ELR (cell line): ENCODE results near the gene CD44.
"Not testable (repeated sequence)": the region's sequence is repeated elsewhere in the genome, so short reads cannot be mapped to it uniquely, and the experiment has no call there.

ENCODE experiments used
- DNase-seq: peaks from one replicate; pipeline ENCODE4 v3.0.0-alpha.2; 2015; ENCODE audit warnings: low read depth

Gene CD44

GRCh38 chr11:35214226-35214770, 75.3 kb downstream of the CD44 start:
- DNase-seq, result peak; percentile 71

- peak; percentile 99 for DNase-seq
Measured at GRCh38 chr11:35214792-35215193, 75.8 kb downstream of the CD44 start.

GRCh38 chr11:35215945-35216344, 77.0 kb downstream of the CD44 start:
- DNase-seq, result no peak

GRCh38 chr11:35216962-35217678, 78.1 kb downstream of the CD44 start:
- DNase-seq, result no peak

- DNase-seq, result no peak
Measured at GRCh38 chr11:35218956-35219355, 80.0 kb downstream of the CD44 start.

- peak; percentile 13 for DNase-seq
Measured at GRCh38 chr11:35223371-35223796, 84.4 kb downstream of the CD44 start.

- DNase-seq, result peak; percentile 28
Measured at GRCh38 chr11:35223991-35224390, 85.0 kb downstream of the CD44 start.

- DNase-seq, result peak; percentile 25
Measured at GRCh38 chr11:35225946-35226520, 87.1 kb downstream of the CD44 start.

- DNase-seq, result not testable (repeated sequence)
Measured at GRCh38 chr11:35226756-35227155, 87.8 kb downstream of the CD44 start.

- DNase-seq, result peak; percentile 52
Measured at GRCh38 chr11:35227576-35228327, 88.8 kb downstream of the CD44 start.

- no peak for DNase-seq
Measured at GRCh38 chr11:35228328-35228725, 89.4 kb downstream of the CD44 start.

GRCh38 chr11:35230388-35230787, 91.4 kb downstream of the CD44 start:
- peak; percentile 17 for DNase-seq

- DNase-seq, result peak; percentile 27
Measured at GRCh38 chr11:35231076-35231860, 92.3 kb downstream of the CD44 start.

- peak; percentile 56 for DNase-seq
Measured at GRCh38 chr11:35232891-35233330, 93.9 kb downstream of the CD44 start.

GRCh38 chr11:35233518-35233917, 94.5 kb downstream of the CD44 start:
- no peak for DNase-seq

- DNase-seq, result no peak
Measured at GRCh38 chr11:35234460-35235156, 95.6 kb downstream of the CD44 start.

GRCh38 chr11:35235157-35235468, 96.1 kb downstream of the CD44 start:
- DNase-seq, result no peak

- DNase-seq, result no peak
Measured at GRCh38 chr11:35235498-35235897, 96.5 kb downstream of the CD44 start.

GRCh38 chr11:35235936-35236666, 97.1 kb downstream of the CD44 start:
- peak; percentile 88 for DNase-seq

GRCh38 chr11:35236667-35237003, 97.7 kb downstream of the CD44 start:
- DNase-seq, result peak; percentile 75

- DNase-seq, result no peak
Measured at GRCh38 chr11:35237351-35237750, 98.4 kb downstream of the CD44 start.
